Loucy (cell line): Measurements from ENCODE around the gene ARAP3.

Source experiments
- H2AFZ ChIP-seq: fragments of 200-600 bp; sonication (generic); 2 replicates; pipeline ENCODE4 v1.6.0; 2016; ENCODE audit warnings: antibody characterized with exemption, mild to moderate bottlenecking, low read length, moderate library complexity
- H3F3A ChIP-seq: fragments of 200-600 bp; 2 replicates; pipeline ENCODE4 v1.6.0; 2016; ENCODE audit warnings: antibody characterized with exemption, low read depth, mild to moderate bottlenecking
- H3K27me3 ChIP-seq: fragments of 200-600 bp; sonication (generic); 2 replicates; pipeline ENCODE4 v1.6.1; 2014; ENCODE audit warnings: low read length, mild to moderate bottlenecking; ENCODE audit not compliant: insufficient read depth, poor library complexity, severe bottlenecking
- H3K36me3 ChIP-seq: fragments of 200-600 bp; sonication (generic); 2 replicates; pipeline ENCODE4 v1.6.1; 2016; ENCODE audit warnings: low read length; ENCODE audit not compliant: insufficient read depth
- H3K4me1 ChIP-seq: fragments of 200-600 bp; sonication (generic); 2 replicates; pipeline ENCODE4 v1.5.1; 2014; ENCODE audit warnings: low read length, mild to moderate bottlenecking; ENCODE audit not compliant: insufficient read depth, poor library complexity, severe bottlenecking
- H3K4me2 ChIP-seq: fragments of 200-600 bp; sonication (generic); 2 replicates; pipeline ENCODE4 v1.6.0; 2014; ENCODE audit warnings: antibody characterized with exemption, low read length, low read depth, mild to moderate bottlenecking; ENCODE audit not compliant: poor library complexity, severe bottlenecking
- H3K4me3 ChIP-seq: fragments of 200-600 bp; sonication (generic); 2 replicates; pipeline ENCODE4 v1.5.1; 2014; ENCODE audit warnings: low read length, mild to moderate bottlenecking, mixed read lengths; ENCODE audit not compliant: poor library complexity, severe bottlenecking
- H3K79me2 ChIP-seq: fragments of 200-600 bp; sonication (generic); 2 replicates; pipeline ENCODE4 v1.6.1; 2014; ENCODE audit warnings: low read length; ENCODE audit not compliant: insufficient read depth
- H3K9ac ChIP-seq: fragments of 200-600 bp; sonication (generic); 2 replicates; pipeline ENCODE4 v1.6.0; 2014; ENCODE audit warnings: mild to moderate bottlenecking, low read depth, low read length, moderate library complexity; ENCODE audit not compliant: poor library complexity, severe bottlenecking
- H3K9me2 ChIP-seq: fragments of 200-600 bp; sonication (generic); replicated peaks from 2 replicates; pipeline ENCODE4 v1.6.1; 2016; ENCODE audit warnings: low read depth, low read length, mixed read lengths
- H3K9me3 ChIP-seq: fragments of 200-600 bp; sonication (generic); 2 replicates; pipeline ENCODE4 v1.6.1; 2014; ENCODE audit warnings: mild to moderate bottlenecking, antibody characterized with exemption, low read length, low read depth; ENCODE audit not compliant: insufficient read depth
- H4K20me1 ChIP-seq: fragments of 200-600 bp; sonication (generic); 2 replicates; pipeline ENCODE4 v1.6.0; 2014; ENCODE audit warnings: antibody characterized with exemption, low read length, mild to moderate bottlenecking; ENCODE audit not compliant: insufficient read depth, poor library complexity, severe bottlenecking
- CTCF ChIP-seq: fragments of 200-600 bp; sonication (generic); conservative IDR thresholded peaks from 2 replicates; pipeline ENCODE4 v1.5.1; 2014; ENCODE audit warnings: mild to moderate bottlenecking, antibody characterized with exemption, low read length
- EZH2phosphoT487 ChIP-seq: fragments of 200-600 bp; IDR thresholded peaks from 2 replicates; pipeline ENCODE4 v1.6.1; 2018; ENCODE audit warnings: antibody characterized with exemption, mild to moderate bottlenecking, moderate library complexity, borderline replicate concordance

The ARAP3 gene

DNA sequence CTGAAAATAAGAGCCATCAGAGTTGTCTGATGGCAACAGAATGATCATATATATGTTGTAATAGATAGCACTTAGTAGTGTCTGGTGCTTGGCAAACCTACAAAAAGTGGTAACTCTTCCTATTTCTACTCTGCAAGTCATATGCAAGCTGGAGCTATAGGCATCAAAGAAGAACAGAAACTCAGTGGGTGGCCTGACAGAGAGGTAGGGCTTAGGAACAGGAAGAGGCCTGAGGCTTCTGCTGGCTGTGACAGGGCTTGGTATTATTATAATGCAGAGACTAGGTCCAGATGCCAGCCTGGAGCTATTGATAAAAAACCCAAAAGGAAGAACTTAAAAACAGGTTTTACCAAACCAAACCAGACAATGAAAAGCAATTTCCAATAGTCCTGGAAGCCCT lies 58.8 kb downstream of the ARAP3 start:
- Histone ChIP-seq H3K27me3 (no peaks in the 10 kb centered on the region), H3K79me2 (peaks cover 5% of the 10 kb centered on the region), H3K9ac (no peak overlapping the region), H3K9me2 (no peaks in the 10 kb centered on the region), H3K4me1 (peaks cover 8% of the 10 kb centered on the region), H3F3A (no peaks in the 10 kb centered on the region), H3K4me2 (peak overlapping the region; percentile 1), H3K36me3 (peaks cover 63% of the 10 kb centered on the region; the same call in 1 of the 2 replicates), H3K4me3 (no peak overlapping the region), H3K9me3 (no peaks in the 10 kb centered on the region), H4K20me1 (peaks cover 4% of the 10 kb centered on the region), H2AFZ (no peak overlapping the region)
- TF ChIP-seq CTCF (no peak), EZH2phosphoT487 (no peak)

DNA sequence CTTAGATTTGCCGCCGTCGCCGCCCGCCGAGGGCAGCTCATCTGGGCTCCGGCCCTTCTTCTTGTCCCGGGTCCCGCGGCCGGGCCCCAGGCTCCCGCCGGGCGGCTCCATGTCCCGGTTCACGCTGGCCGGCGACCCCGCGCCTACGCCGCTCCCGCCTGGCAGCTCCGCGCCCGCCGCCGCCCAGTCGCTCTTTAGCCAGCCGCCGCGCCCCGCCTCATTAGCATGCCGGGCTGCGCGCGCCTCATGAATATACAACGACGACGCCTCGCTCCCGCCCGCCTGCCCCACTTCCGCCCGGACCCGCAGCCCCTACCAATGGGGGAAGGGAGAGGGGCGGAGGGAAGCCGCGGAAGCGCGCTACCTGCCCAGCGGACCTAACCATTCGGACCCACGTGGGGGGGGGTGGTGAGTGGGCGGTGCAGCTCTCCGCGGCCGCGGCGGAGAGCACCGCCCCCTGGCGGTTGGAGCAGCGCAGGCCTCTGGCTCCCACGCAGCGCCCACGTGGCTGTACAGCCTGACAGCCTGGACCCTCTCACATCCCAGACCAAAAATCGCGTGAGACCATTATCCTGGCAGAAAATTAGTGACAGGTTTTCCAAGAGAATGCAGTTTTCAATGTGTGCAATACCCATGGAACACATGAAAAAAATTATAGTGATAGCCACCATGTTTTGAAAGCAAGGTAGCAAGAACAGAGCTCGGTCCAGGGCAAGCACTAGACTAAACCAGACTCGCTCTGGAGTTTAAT lies 63.1 kb downstream of the ARAP3 start, which contains the start of gene DIAPH1:
Gene DIAPH1, minus strand, starts transcription at position 197 of the 751 bp plus-strand sequence. Its CDS starts 86 bp downstream, at position 111.
- H3K4me1 ChIP-seq = peaks cover 38% of the 10 kb centered on the region
- H3K4me2 ChIP-seq = peak within 1 kb of the TSS; percentile 90
- H3K9me2 ChIP-seq = no peaks in the 10 kb centered on the region
- H3K9me3 ChIP-seq = no peaks in the 10 kb centered on the region
- peaks cover 48% of the 10 kb centered on the region for H3K79me2 ChIP-seq
- H2AFZ ChIP-seq = peak within 1 kb of the TSS; percentile 15; the same call in 1 of the 2 replicates
- peak within 1 kb of the TSS; percentile 79 for H3K4me3 ChIP-seq
- peaks cover 27% of the 10 kb centered on the region; the same call in 1 of the 2 replicates for H3K36me3 ChIP-seq
- TF ChIP-seq CTCF = peak; percentile 94
- no peak for TF ChIP-seq EZH2phosphoT487
- peaks cover 39% of the 10 kb centered on the region for H4K20me1 ChIP-seq
- H3K27me3 ChIP-seq = no peaks in the 10 kb centered on the region
- H3F3A ChIP-seq = no peaks in the 10 kb centered on the region
- peak within 1 kb of the TSS; percentile 76 for H3K9ac ChIP-seq

DNA sequence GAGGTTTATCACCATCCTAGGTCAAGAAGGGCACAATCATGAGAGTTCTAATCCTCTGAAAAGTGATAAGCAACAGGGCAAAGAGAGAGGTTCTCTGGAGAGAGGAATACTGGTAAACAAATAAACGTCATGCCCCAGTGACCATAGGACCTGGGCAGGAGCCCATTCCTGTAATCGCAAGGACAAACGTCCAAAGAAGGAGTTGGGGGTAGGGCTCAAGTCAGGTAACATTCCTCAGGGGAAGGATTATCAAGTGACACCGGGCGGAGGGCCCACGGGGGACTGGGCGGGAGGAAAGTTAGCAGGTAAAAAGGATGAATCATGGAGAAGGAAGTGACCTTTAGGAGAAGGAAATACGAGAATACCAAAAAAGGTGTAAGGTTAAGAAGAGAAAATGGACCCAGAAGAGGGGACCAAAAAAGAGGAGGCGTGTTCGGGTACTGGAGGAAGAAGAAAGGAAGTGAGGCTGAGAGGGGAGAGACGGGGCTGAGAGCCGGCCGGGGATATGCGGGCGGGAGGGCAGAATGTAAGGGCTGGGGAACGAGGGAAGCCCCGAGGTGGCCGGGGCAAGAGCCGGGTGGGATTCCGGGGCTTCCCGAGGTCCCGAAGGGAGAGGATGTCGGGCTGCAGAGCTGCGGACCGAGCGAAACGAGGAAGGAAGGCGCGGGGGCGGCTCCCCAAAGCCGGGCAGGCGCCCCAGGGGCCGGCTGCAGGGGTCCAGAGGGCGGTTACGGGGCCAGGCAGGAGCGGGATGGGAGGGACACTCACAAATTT lies 63.8 kb downstream of the ARAP3 start:
- peak overlapping the region; percentile 15; the same call in 1 of the 2 replicates for H2AFZ ChIP-seq
- H3K4me3 ChIP-seq = peak overlapping the region; percentile 79
- no peaks in the 10 kb centered on the region for H3K9me2 ChIP-seq
- H3K36me3 ChIP-seq = peaks cover 27% of the 10 kb centered on the region; the same call in 1 of the 2 replicates
- peaks cover 46% of the 10 kb centered on the region for H4K20me1 ChIP-seq
- TF ChIP-seq CTCF (no peak), EZH2phosphoT487 (no peak)
- peaks cover 55% of the 10 kb centered on the region for H3K79me2 ChIP-seq
- peak overlapping the region; percentile 90 for H3K4me2 ChIP-seq
- no peaks in the 10 kb centered on the region for H3K9me3 ChIP-seq
- peaks cover 41% of the 10 kb centered on the region for H3K4me1 ChIP-seq
- H3F3A ChIP-seq = no peaks in the 10 kb centered on the region
- H3K9ac ChIP-seq = peak overlapping the region; percentile 76
- no peaks in the 10 kb centered on the region for H3K27me3 ChIP-seq
